HCT116 (cell line): ENCODE results near the gene CBX8. TPM values are rescaled to one million over a fixed set of nuclear protein-coding genes. Genes with fewer than 3 reads are reported as not detected.
"Not testable (repeated sequence)": the region's sequence is repeated elsewhere in the genome, so short reads cannot be mapped to it uniquely, and the experiment has no call there.

Experiments
- ATAC-seq: fragments of 200-7000 bp; cut with Tn5 transposase; 2 replicates; pipeline ENCODE4 v1.9.1; 2020; ENCODE audit warnings: mild to moderate bottlenecking, moderate library complexity
- BruUV-seq: library from RNA; stranded (reverse); fragments of 400-500 nt; replicated peaks from 2 replicates; lab custom pipeline; 2021; lab: Mats Ljungman, UMichigan
- CTCF ChIA-PET: fragments of 300-600 bp; sonication (Branson Sonifier 250); formaldehyde crosslinking; loops from one replicate; lab custom pipeline; 2021; ENCODE audit warnings: antibody characterized with exemption; lab: Charles Lee
- POLR2A ChIA-PET: fragments of 300-600, 350-600 bp; sonication (Branson Sonifier 250); formaldehyde crosslinking; loops from one replicate; lab custom pipeline; 2021; ENCODE audit warnings: antibody characterized with exemption; lab: Charles Lee
- RAD21 ChIA-PET, 2 experiments: fragments of 300-600 bp; sonication (Branson Sonifier 250); formaldehyde crosslinking; loops; one replicate each; lab custom pipeline; 2023; ENCODE audit warnings: low total read pairs in 2 of 2; ENCODE audit not compliant: uncharacterized antibody in 2 of 2, unreplicated experiment in 2 of 2, low non-redundant PET in 1 of 2; lab: Charles Lee
- DNase-seq: peaks from one replicate; pipeline ENCODE4 v3.0.0-alpha.2; 2010; ENCODE audit warnings: low read depth, low spot score
- H2AFZ ChIP-seq: fragments of 200-600 bp; shearing (Covaris generic), sonication (generic); 2 replicates; pipeline ENCODE4 v1.6.1; 2017; ENCODE audit warnings: low read depth, mixed run types, mixed read lengths, antibody characterized with exemption, low read length; ENCODE audit not compliant: poor library complexity, severe bottlenecking
- H3K27ac ChIP-seq: 2 replicates; pipeline ENCODE4 v1.5.1; 2012; ENCODE audit warnings: low read depth, low read length
- H3K27me3 ChIP-seq: fragments of 200-600 bp; sonication (generic); 2 replicates; pipeline ENCODE4 v1.6.1; 2016; ENCODE audit warnings: mixed run types, low read length, mixed read lengths; ENCODE audit not compliant: insufficient read depth
- H3K36me3 ChIP-seq, 2 experiments: fragments of 200-500 bp in 1 of 2; fragments of 200-600 bp in 1 of 2; sonication (Bioruptor generic) in 1 of 2; sonication (generic) in 1 of 2; 2 replicates each; pipeline versions ENCODE4 v1.5.1 to v1.6.1; 2014 to 2016; ENCODE audit warnings: low read length in 2 of 2, inconsistent platforms in 1 of 2, mixed read lengths in 1 of 2, mixed run types in 1 of 2; ENCODE audit not compliant: insufficient read depth in 2 of 2, control insufficient read depth in 1 of 2
- H3K4me1 ChIP-seq, 2 experiments: fragments of 200-600 bp in 1 of 2; sonication (generic) in 1 of 2; 2 replicates each; pipeline versions ENCODE4 v1.5.1 to v1.6.1; 2012 to 2017; ENCODE audit warnings: low read length in 2 of 2, inconsistent platforms in 1 of 2, mild to moderate bottlenecking in 1 of 2, mixed read lengths in 1 of 2, mixed run types in 1 of 2, moderate library complexity in 1 of 2; ENCODE audit not compliant: insufficient read depth in 2 of 2, control insufficient read depth in 1 of 2
- H3K4me2 ChIP-seq: fragments of 200-600 bp; sonication (generic); 2 replicates; pipeline ENCODE4 v1.6.1; 2017; ENCODE audit warnings: mixed run types, low read length, mixed read lengths
- H3K4me3 ChIP-seq, 2 experiments: fragments of 200-600 bp in 1 of 2; sonication (generic) in 1 of 2; replicated peaks in 1 of 2; 2 replicates each; pipeline ENCODE4 v1.5.1; 2011 to 2016; ENCODE audit warnings: low read length in 2 of 2, control low read depth in 1 of 2, low read depth in 1 of 2, mild to moderate bottlenecking in 1 of 2, mixed read lengths in 1 of 2, mixed run types in 1 of 2
- H3K79me2 ChIP-seq: fragments of 200-600 bp; sonication (generic); 2 replicates; pipeline ENCODE4 v1.6.1; 2017; ENCODE audit warnings: mild to moderate bottlenecking, mixed run types, low read length, moderate library complexity, mixed read lengths; ENCODE audit not compliant: insufficient read depth
- H3K9ac ChIP-seq: fragments of 200-600 bp; sonication (generic); 2 replicates; pipeline ENCODE4 v1.6.1; 2016; ENCODE audit warnings: low read length, mixed read lengths
- H3K9me2 ChIP-seq: fragments of 200-600 bp; sonication (generic), shearing (Covaris generic); 2 replicates; pipeline ENCODE4 v1.6.1; 2017; ENCODE audit warnings: mixed run types, mild to moderate bottlenecking, moderate library complexity; ENCODE audit not compliant: insufficient read depth
- H3K9me3 ChIP-seq, 2 experiments: fragments of 200-500 bp in 1 of 2; fragments of 200-600 bp in 1 of 2; sonication (Bioruptor generic) in 1 of 2; sonication (generic) in 1 of 2; 2 replicates each; pipeline ENCODE4 v1.6.1; 2014 to 2017; ENCODE audit warnings: low read length in 2 of 2, mixed read lengths in 2 of 2, inconsistent platforms in 1 of 2, low read depth in 1 of 2, mild to moderate bottlenecking in 1 of 2, mixed run types in 1 of 2, moderate library complexity in 1 of 2; ENCODE audit not compliant: control insufficient read depth in 1 of 2, insufficient read depth in 1 of 2
- H4K20me1 ChIP-seq: fragments of 200-600 bp; sonication (generic), shearing (Covaris generic); 2 replicates; pipeline ENCODE4 v1.6.1; 2017; ENCODE audit warnings: mixed run types, mild to moderate bottlenecking, moderate library complexity; ENCODE audit not compliant: insufficient read depth
- CBX3 ChIP-seq: IDR thresholded peaks from 2 replicates; pipeline ENCODE4 v1.6.1; 2012; ENCODE audit warnings: low read depth
- CEBPB ChIP-seq: IDR thresholded peaks from 2 replicates; pipeline ENCODE4 v1.6.1; 2012; ENCODE audit warnings: low read depth
- ELF1 ChIP-seq: IDR thresholded peaks from 2 replicates; pipeline ENCODE4 v1.6.1; 2012; ENCODE audit warnings: low read depth, borderline replicate concordance
- JUND ChIP-seq: IDR thresholded peaks from 2 replicates; pipeline ENCODE4 v1.6.1; 2012
- POLR2A ChIP-seq: IDR thresholded peaks from 2 replicates; pipeline ENCODE4 v1.7.0; 2011; ENCODE audit warnings: borderline replicate concordance; ENCODE audit not compliant: insufficient read depth, insufficient read length; ENCODE audit errors: extremely low read depth
- POLR2AphosphoS5 ChIP-seq: IDR thresholded peaks from 2 replicates; pipeline ENCODE4 v1.6.1; 2011; ENCODE audit warnings: mild to moderate bottlenecking, low read depth, low read length, moderate library complexity
- RAD21 ChIP-seq: IDR thresholded peaks from 2 replicates; pipeline ENCODE4 v1.6.1; 2012; ENCODE audit warnings: low read depth, mild to moderate bottlenecking
- SIN3A ChIP-seq: IDR thresholded peaks from 2 replicates; pipeline ENCODE4 v1.6.1; 2012; ENCODE audit warnings: low read depth
- TCF7L2 ChIP-seq: IDR thresholded peaks from 2 replicates; pipeline ENCODE4 v1.7.0; 2011; ENCODE audit warnings: borderline replicate concordance, inconsistent platforms; ENCODE audit not compliant: insufficient read depth, insufficient read length; ENCODE audit errors: extremely low read depth
- YY1 ChIP-seq: IDR thresholded peaks from 2 replicates; pipeline ENCODE4 v1.6.1; 2011; ENCODE audit warnings: low read length, low read depth, moderate library complexity, mild to moderate bottlenecking; ENCODE audit not compliant: insufficient replicate concordance; ENCODE audit errors: extremely low read depth
- ZFX ChIP-seq: fragments of 450-650 bp; IDR thresholded peaks from 2 replicates; pipeline ENCODE4 v1.6.1; 2017
- ZNF274 ChIP-seq: fragments of 200-500 bp; sonication (Bioruptor generic); IDR thresholded peaks from 2 replicates; pipeline ENCODE4 v1.6.1; 2014; ENCODE audit warnings: mild to moderate bottlenecking, low read depth, low read length, inconsistent platforms
- intact Hi-C: fragments of 100-400 bp; cut with micrococcal nuclease; formaldehyde crosslinking; loops from 2 replicates; pipeline ENCODE4 v1.10.0; 2022
- total RNA-seq: library from RNA; stranded (reverse); gene quantifications from one replicate; pipeline ENCODE4 v1.2.1, GENCODE V29; 2021; ENCODE audit not compliant: unreplicated experiment
- TF ChIP-seq, protein P1 (sequence below): IDR thresholded peaks from 2 replicates; pipeline ENCODE4 v1.6.1; 2012
- TF ChIP-seq, protein P2 (sequence below), 3 experiments: fragments of 200-600 bp in 1 of 3; sonication (generic) in 1 of 3; IDR thresholded peaks in 2 of 3; conservative IDR thresholded peaks in 1 of 3; 2 replicates each; pipeline ENCODE4 v1.5.1; 2012 to 2017; ENCODE audit warnings: low read depth in 2 of 3, low read length in 2 of 3, antibody characterized with exemption in 1 of 3, borderline replicate concordance in 1 of 3, control low read depth in 1 of 3, mild to moderate bottlenecking in 1 of 3, mixed read lengths in 1 of 3, mixed run types in 1 of 3, moderate library complexity in 1 of 3; ENCODE audit not compliant: insufficient read depth in 1 of 3

Gene CBX8
- total RNA-seq, 1 experiment from 2014 or later, result 29.0 TPM

DNA sequence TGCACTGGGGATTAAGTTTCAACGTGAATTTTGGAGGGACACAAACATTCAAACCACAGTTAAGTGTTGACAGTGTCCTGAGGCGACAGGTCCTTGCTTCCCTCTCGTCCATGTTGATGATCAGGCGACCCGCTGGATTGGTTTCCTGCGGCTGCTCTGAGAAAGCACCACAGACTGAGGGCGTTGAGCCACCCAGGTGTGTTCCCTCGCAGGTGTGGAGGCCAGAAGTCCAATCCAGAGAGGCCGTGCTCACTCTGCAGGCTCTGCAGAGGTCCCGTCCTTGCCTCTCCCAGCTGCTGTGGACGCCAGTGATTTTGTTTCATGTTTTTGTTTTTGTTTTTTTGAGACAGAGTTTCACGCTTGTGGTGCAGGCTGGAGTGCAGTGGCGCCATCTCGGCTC is 41.3 kb downstream of the CBX8 start:
- Histone ChIP-seq H4K20me1 (no peaks in the 10 kb centered on the region), H2AFZ (no peak overlapping the region), H3K4me3 (no peak overlapping the region), H3K9me2 (no peaks in the 10 kb centered on the region), H3K79me2 (no peaks in the 10 kb centered on the region), H3K4me1 (peaks cover 4% of the 10 kb centered on the region in 2 experiments; a peak in 3 of 4 replicates), H3K4me2 (no peak overlapping the region), H3K9ac (no peak overlapping the region), H3K27ac (no peak overlapping the region), H3K27me3 (no peaks in the 10 kb centered on the region), H3K9me3 (no peaks in the 10 kb centered on the region), H3K36me3 (no peaks in the 10 kb centered on the region)
- DNase-seq (no peak), ATAC-seq (no peak)
- TF ChIP-seq TCF7L2 (no peak), CBX3 (no peak), POLR2A (no peak), YY1 (no peak), ZFX (no peak), POLR2AphosphoS5 (no peak), ELF1 (no peak), RAD21 (no peak), ZNF274 (no peak), JUND (no peak), CEBPB (no peak), SIN3A (no peak)
- TF ChIP-seq, protein P1, sequence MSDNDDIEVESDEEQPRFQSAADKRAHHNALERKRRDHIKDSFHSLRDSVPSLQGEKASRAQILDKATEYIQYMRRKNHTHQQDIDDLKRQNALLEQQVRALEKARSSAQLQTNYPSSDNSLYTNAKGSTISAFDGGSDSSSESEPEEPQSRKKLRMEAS, result no peak
- TF ChIP-seq, protein P2, sequence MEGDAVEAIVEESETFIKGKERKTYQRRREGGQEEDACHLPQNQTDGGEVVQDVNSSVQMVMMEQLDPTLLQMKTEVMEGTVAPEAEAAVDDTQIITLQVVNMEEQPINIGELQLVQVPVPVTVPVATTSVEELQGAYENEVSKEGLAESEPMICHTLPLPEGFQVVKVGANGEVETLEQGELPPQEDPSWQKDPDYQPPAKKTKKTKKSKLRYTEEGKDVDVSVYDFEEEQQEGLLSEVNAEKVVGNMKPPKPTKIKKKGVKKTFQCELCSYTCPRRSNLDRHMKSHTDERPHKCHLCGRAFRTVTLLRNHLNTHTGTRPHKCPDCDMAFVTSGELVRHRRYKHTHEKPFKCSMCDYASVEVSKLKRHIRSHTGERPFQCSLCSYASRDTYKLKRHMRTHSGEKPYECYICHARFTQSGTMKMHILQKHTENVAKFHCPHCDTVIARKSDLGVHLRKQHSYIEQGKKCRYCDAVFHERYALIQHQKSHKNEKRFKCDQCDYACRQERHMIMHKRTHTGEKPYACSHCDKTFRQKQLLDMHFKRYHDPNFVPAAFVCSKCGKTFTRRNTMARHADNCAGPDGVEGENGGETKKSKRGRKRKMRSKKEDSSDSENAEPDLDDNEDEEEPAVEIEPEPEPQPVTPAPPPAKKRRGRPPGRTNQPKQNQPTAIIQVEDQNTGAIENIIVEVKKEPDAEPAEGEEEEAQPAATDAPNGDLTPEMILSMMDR (IDR thresholded peaks at IDR 0.05 in 2 of 3, conservative IDR thresholded peaks at IDR 0.05 in 1 of 3; ENCODE audit: borderline replicate concordance in 1 of 3, insufficient read depth in 1 of 3, low read depth in 2 of 3, low read length in 2 of 3), result no peak
- BruUV-seq, result no TSS peak
- CTCF ChIA-PET, result no interaction called here
- RAD21 ChIA-PET, result no interaction called here
- intact Hi-C loops, result no loop called here
- POLR2A ChIA-PET, result no interaction called here

DNA sequence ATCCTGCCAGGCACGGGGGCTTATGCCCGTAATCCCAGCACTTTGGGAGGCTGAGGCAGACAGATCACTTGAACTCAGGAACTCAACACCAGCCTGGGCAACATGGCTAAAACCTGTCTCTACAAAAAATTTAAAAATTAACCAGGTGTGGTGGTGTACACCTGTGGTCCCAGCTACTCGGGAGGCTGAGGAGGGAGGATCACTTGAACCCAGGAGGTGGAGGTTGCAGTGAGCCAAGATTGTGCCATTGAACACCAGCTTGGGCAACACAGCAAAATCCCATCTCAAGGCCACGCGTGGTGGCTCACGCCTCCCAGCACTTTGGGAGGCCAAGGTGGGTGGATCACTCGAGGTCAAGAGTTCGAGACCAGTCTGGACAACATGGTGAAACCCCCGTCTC is 42.0 kb downstream of the CBX8 start:
- RAD21 ChIA-PET, H3K27ac ChIP-seq, ATAC-seq, intact Hi-C loops, H3K79me2 ChIP-seq, H3K4me1 ChIP-seq, H3K27me3 ChIP-seq, H3K9me2 ChIP-seq, H4K20me1 ChIP-seq, H3K4me3 ChIP-seq, H3K9me3 ChIP-seq, DNase-seq, H3K4me2 ChIP-seq, H2AFZ ChIP-seq, BruUV-seq, H3K36me3 ChIP-seq, POLR2A ChIA-PET, H3K9ac ChIP-seq: not testable (repeated sequence)
- CTCF ChIA-PET, result interaction anchor here (1.1 kb wide), 1 partner anchor 13 kb away, joined by 4 read pairs; no protein-coding TSS in a partner anchor
